OCI-LY3 (cell line): ENCODE results near the gene PSMA6.

Experiments
- H2AFZ ChIP-seq: fragments of 200-600, 300-600 bp; shearing (Covaris generic); 2 replicates; pipeline ENCODE4 v1.6.0; 2014; ENCODE audit warnings: antibody characterized with exemption, low read depth, low read length
- H3K27ac ChIP-seq: fragments of 200-600, 300-600 bp; sonication (generic); 2 replicates; pipeline ENCODE4 v1.5.1; 2014; ENCODE audit warnings: mild to moderate bottlenecking, low read length, moderate library complexity, mixed read lengths
- H3K27me3 ChIP-seq: fragments of 200-600, 300-600 bp; sonication (generic); 2 replicates; pipeline ENCODE4 v1.6.1; 2014; ENCODE audit warnings: low read depth, low read length, mixed read lengths
- H3K36me3 ChIP-seq: fragments of 200-600, 300-600 bp; sonication (generic); replicated peaks from 2 replicates; pipeline ENCODE3; 2014; ENCODE audit warnings: low read depth, low read length, mixed read lengths
- H3K4me1 ChIP-seq: fragments of 300-600, 200-600 bp; sonication (generic); 2 replicates; pipeline ENCODE4 v1.6.1; 2014; ENCODE audit warnings: low read length, mixed read lengths
- H3K4me2 ChIP-seq: fragments of 200-600, 300-600 bp; sonication (generic); 2 replicates; pipeline ENCODE4 v1.6.1; 2014; ENCODE audit warnings: low read length, mixed read lengths
- H3K4me3 ChIP-seq: fragments of 300-600, 200-600 bp; sonication (generic); 2 replicates; pipeline ENCODE4 v1.5.1; 2014; ENCODE audit warnings: antibody characterized with exemption, mild to moderate bottlenecking, low read length, moderate library complexity
- H3K79me2 ChIP-seq: fragments of 300-600, 200-600 bp; shearing (Covaris generic); 2 replicates; pipeline ENCODE4 v1.6.1; 2014; ENCODE audit warnings: mild to moderate bottlenecking, low read length, mixed read lengths
- H3K9ac ChIP-seq: fragments of 300-600, 200-600 bp; shearing (Covaris generic); 2 replicates; pipeline ENCODE4 v1.6.0; 2014; ENCODE audit warnings: mild to moderate bottlenecking, low read length, moderate library complexity
- H3K9me3 ChIP-seq: fragments of 200-600, 300-600 bp; shearing (Covaris generic); 2 replicates; pipeline ENCODE4 v1.6.1; 2014; ENCODE audit warnings: low read length, mixed read lengths; ENCODE audit not compliant: insufficient read depth
- H4K20me1 ChIP-seq: fragments of 200-600, 300-600 bp; sonication (generic); 2 replicates; pipeline ENCODE4 v1.6.1; 2016; ENCODE audit warnings: low read length, mixed read lengths; ENCODE audit not compliant: insufficient read depth
- EZH2phosphoT487 ChIP-seq: fragments of 200-600 bp; shearing (Covaris generic); IDR thresholded peaks from 2 replicates; pipeline ENCODE4 v1.6.1; 2018; ENCODE audit warnings: antibody characterized with exemption, mixed run types, low read depth
- TF ChIP-seq, protein P1 (sequence below): fragments of 200-600, 300-600 bp; sonication (generic); IDR thresholded peaks from 2 replicates; pipeline ENCODE4 v1.5.1; 2014; ENCODE audit warnings: antibody characterized with exemption, low read length, low read depth

Gene PSMA6

GRCh38 chr14:35341751-35342488 lies 49.7 kb downstream of the PSMA6 start:
- Histone ChIP-seq H2AFZ (no peak overlapping the region), H3K36me3 (no peaks in the 10 kb centered on the region), H3K27me3 (no peaks in the 10 kb centered on the region), H3K27ac (no peak overlapping the region), H3K79me2 (no peaks in the 10 kb centered on the region), H3K4me2 (no peak overlapping the region; the same call in 1 of the 2 replicates), H3K9me3 (no peaks in the 10 kb centered on the region), H3K9ac (no peak overlapping the region; the same call in 1 of the 2 replicates), H3K4me3 (no peak overlapping the region), H3K4me1 (peaks cover 47% of the 10 kb centered on the region), H4K20me1 (no peaks in the 10 kb centered on the region)
- TF ChIP-seq, protein P1, sequence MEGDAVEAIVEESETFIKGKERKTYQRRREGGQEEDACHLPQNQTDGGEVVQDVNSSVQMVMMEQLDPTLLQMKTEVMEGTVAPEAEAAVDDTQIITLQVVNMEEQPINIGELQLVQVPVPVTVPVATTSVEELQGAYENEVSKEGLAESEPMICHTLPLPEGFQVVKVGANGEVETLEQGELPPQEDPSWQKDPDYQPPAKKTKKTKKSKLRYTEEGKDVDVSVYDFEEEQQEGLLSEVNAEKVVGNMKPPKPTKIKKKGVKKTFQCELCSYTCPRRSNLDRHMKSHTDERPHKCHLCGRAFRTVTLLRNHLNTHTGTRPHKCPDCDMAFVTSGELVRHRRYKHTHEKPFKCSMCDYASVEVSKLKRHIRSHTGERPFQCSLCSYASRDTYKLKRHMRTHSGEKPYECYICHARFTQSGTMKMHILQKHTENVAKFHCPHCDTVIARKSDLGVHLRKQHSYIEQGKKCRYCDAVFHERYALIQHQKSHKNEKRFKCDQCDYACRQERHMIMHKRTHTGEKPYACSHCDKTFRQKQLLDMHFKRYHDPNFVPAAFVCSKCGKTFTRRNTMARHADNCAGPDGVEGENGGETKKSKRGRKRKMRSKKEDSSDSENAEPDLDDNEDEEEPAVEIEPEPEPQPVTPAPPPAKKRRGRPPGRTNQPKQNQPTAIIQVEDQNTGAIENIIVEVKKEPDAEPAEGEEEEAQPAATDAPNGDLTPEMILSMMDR, result no peak
- TF ChIP-seq EZH2phosphoT487, result no peak

GRCh38 chr14:35342489-35343010 lies 50.4 kb downstream of the PSMA6 start:
- Histone ChIP-seq H3K4me2 (no peak overlapping the region), H2AFZ (no peak overlapping the region), H3K27me3 (no peaks in the 10 kb centered on the region), H3K27ac (no peak overlapping the region), H3K79me2 (no peaks in the 10 kb centered on the region), H3K36me3 (no peaks in the 10 kb centered on the region), H3K9ac (no peak overlapping the region), H4K20me1 (no peaks in the 10 kb centered on the region), H3K9me3 (no peaks in the 10 kb centered on the region), H3K4me1 (peaks cover 40% of the 10 kb centered on the region), H3K4me3 (no peak overlapping the region)
- TF ChIP-seq EZH2phosphoT487, result no peak
- TF ChIP-seq, protein P1, result no peak

GRCh38 chr14:35343702-35344101 lies 51.5 kb downstream of the PSMA6 start:
- Histone ChIP-seq H3K79me2 (no peaks in the 10 kb centered on the region), H3K4me1 (peaks cover 32% of the 10 kb centered on the region), H2AFZ (no peak overlapping the region), H3K27ac (no peak overlapping the region), H3K9me3 (no peaks in the 10 kb centered on the region), H3K4me2 (no peak overlapping the region), H3K36me3 (no peaks in the 10 kb centered on the region), H3K4me3 (no peak overlapping the region), H4K20me1 (no peaks in the 10 kb centered on the region), H3K27me3 (no peaks in the 10 kb centered on the region), H3K9ac (no peak overlapping the region)
- TF ChIP-seq, protein P1, result no peak
- TF ChIP-seq EZH2phosphoT487, result no peak

GRCh38 chr14:35344107-35344807 lies 52.1 kb downstream of the PSMA6 start:
- no peaks in the 10 kb centered on the region for H3K36me3 ChIP-seq
- no peak overlapping the region for H3K9ac ChIP-seq
- TF ChIP-seq, protein P1, result no peak
- TF ChIP-seq EZH2phosphoT487, result no peak
- H3K79me2 ChIP-seq, result no peaks in the 10 kb centered on the region
- no peak overlapping the region for H3K4me3 ChIP-seq
- no peak overlapping the region for H3K4me2 ChIP-seq
- H3K27me3 ChIP-seq, result no peaks in the 10 kb centered on the region
- no peaks in the 10 kb centered on the region for H4K20me1 ChIP-seq
- H3K9me3 ChIP-seq, result no peaks in the 10 kb centered on the region
- no peak overlapping the region for H3K27ac ChIP-seq
- H2AFZ ChIP-seq, result peak overlapping the region; percentile 16
- peaks cover 26% of the 10 kb centered on the region for H3K4me1 ChIP-seq
